ENCODE data around the gene RUNX2.

RUNX2 gene

DNA sequence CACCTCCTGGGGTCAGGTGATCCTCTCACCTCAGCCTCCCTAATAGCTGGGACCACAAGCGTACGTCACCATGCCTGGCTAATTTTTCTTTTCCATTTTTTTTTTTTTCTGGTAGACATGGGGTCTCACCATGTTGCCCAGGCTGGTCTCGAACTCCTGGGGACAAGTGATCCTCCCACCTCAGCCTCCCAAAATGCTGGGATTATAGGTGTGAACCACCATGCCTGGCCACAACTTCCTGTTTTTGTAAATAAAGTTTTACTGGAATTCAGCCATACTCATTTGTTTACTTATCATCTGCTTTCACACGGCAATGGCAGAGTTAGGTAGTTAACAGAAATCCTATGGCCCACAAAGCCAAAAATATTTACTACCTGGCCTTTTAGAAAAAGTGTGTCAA is 7.8 kb upstream of the RUNX2 start:
- H3K27ac ChIP-seq (ENCODE audit: extremely low read depth, low read depth, low read length), result no peak overlapping the region
- no peak for TF ChIP-seq ZBTB7A (tag by site-specific recombination; IDR thresholded peaks at IDR 0.05; ENCODE audit: low read depth)
- no peak for TF ChIP-seq EGR2 (tag by site-specific recombination; IDR thresholded peaks at IDR 0.05; ENCODE audit: low read depth)
- TF ChIP-seq ZBTB48 (tag by site-specific recombination; IDR thresholded peaks at IDR 0.05), result no peak
- no peak for TF ChIP-seq ZNF785 (tag by site-specific recombination; IDR thresholded peaks at IDR 0.05)
- TF ChIP-seq, protein P1, sequence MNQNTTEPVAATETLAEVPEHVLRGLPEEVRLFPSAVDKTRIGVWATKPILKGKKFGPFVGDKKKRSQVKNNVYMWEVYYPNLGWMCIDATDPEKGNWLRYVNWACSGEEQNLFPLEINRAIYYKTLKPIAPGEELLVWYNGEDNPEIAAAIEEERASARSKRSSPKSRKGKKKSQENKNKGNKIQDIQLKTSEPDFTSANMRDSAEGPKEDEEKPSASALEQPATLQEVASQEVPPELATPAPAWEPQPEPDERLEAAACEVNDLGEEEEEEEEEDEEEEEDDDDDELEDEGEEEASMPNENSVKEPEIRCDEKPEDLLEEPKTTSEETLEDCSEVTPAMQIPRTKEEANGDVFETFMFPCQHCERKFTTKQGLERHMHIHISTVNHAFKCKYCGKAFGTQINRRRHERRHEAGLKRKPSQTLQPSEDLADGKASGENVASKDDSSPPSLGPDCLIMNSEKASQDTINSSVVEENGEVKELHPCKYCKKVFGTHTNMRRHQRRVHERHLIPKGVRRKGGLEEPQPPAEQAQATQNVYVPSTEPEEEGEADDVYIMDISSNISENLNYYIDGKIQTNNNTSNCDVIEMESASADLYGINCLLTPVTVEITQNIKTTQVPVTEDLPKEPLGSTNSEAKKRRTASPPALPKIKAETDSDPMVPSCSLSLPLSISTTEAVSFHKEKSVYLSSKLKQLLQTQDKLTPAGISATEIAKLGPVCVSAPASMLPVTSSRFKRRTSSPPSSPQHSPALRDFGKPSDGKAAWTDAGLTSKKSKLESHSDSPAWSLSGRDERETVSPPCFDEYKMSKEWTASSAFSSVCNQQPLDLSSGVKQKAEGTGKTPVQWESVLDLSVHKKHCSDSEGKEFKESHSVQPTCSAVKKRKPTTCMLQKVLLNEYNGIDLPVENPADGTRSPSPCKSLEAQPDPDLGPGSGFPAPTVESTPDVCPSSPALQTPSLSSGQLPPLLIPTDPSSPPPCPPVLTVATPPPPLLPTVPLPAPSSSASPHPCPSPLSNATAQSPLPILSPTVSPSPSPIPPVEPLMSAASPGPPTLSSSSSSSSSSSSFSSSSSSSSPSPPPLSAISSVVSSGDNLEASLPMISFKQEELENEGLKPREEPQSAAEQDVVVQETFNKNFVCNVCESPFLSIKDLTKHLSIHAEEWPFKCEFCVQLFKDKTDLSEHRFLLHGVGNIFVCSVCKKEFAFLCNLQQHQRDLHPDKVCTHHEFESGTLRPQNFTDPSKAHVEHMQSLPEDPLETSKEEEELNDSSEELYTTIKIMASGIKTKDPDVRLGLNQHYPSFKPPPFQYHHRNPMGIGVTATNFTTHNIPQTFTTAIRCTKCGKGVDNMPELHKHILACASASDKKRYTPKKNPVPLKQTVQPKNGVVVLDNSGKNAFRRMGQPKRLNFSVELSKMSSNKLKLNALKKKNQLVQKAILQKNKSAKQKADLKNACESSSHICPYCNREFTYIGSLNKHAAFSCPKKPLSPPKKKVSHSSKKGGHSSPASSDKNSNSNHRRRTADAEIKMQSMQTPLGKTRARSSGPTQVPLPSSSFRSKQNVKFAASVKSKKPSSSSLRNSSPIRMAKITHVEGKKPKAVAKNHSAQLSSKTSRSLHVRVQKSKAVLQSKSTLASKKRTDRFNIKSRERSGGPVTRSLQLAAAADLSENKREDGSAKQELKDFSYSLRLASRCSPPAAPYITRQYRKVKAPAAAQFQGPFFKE (tag by site-specific recombination; IDR thresholded peaks at IDR 0.05; ENCODE audit: borderline replicate concordance), result no peak
- TF ChIP-seq ZNF214 (tag by site-specific recombination; IDR thresholded peaks at IDR 0.05; ENCODE audit: borderline replicate concordance), result no peak
- TF ChIP-seq ZBTB20 (tag by site-specific recombination; IDR thresholded peaks at IDR 0.05), result no peak
- TF ChIP-seq ZIC2 (tag by site-specific recombination; IDR thresholded peaks at IDR 0.05), result no peak
- TF ChIP-seq ZNF585B (tag by site-specific recombination; IDR thresholded peaks at IDR 0.05), result no peak
- no peak for TF ChIP-seq ZNF660 (tag by site-specific recombination; IDR thresholded peaks at IDR 0.05)
- no peak for TF ChIP-seq ZBTB21 (tag by site-specific recombination; IDR thresholded peaks at IDR 0.05)
- TF ChIP-seq ZFP69B (tag by site-specific recombination; IDR thresholded peaks at IDR 0.05), result no peak
- TF ChIP-seq, protein P2, sequence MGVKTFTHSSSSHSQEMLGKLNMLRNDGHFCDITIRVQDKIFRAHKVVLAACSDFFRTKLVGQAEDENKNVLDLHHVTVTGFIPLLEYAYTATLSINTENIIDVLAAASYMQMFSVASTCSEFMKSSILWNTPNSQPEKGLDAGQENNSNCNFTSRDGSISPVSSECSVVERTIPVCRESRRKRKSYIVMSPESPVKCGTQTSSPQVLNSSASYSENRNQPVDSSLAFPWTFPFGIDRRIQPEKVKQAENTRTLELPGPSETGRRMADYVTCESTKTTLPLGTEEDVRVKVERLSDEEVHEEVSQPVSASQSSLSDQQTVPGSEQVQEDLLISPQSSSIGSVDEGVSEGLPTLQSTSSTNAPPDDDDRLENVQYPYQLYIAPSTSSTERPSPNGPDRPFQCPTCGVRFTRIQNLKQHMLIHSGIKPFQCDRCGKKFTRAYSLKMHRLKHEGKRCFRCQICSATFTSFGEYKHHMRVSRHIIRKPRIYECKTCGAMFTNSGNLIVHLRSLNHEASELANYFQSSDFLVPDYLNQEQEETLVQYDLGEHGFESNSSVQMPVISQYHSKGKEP (tag by site-specific recombination; IDR thresholded peaks at IDR 0.05), result no peak
- TF ChIP-seq, protein P3, sequence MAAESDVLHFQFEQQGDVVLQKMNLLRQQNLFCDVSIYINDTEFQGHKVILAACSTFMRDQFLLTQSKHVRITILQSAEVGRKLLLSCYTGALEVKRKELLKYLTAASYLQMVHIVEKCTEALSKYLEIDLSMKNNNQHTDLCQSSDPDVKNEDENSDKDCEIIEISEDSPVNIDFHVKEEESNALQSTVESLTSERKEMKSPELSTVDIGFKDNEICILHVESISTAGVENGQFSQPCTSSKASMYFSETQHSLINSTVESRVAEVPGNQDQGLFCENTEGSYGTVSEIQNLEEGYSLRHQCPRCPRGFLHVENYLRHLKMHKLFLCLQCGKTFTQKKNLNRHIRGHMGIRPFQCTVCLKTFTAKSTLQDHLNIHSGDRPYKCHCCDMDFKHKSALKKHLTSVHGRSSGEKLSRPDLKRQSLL (tag by site-specific recombination; IDR thresholded peaks at IDR 0.05), result no peak
- TF ChIP-seq BCL11B (tag by site-specific recombination; IDR thresholded peaks at IDR 0.05; ENCODE audit: low read depth), result no peak
- no peak for TF ChIP-seq WT1 (tag by site-specific recombination; IDR thresholded peaks at IDR 0.05)
- TF ChIP-seq, protein P4, sequence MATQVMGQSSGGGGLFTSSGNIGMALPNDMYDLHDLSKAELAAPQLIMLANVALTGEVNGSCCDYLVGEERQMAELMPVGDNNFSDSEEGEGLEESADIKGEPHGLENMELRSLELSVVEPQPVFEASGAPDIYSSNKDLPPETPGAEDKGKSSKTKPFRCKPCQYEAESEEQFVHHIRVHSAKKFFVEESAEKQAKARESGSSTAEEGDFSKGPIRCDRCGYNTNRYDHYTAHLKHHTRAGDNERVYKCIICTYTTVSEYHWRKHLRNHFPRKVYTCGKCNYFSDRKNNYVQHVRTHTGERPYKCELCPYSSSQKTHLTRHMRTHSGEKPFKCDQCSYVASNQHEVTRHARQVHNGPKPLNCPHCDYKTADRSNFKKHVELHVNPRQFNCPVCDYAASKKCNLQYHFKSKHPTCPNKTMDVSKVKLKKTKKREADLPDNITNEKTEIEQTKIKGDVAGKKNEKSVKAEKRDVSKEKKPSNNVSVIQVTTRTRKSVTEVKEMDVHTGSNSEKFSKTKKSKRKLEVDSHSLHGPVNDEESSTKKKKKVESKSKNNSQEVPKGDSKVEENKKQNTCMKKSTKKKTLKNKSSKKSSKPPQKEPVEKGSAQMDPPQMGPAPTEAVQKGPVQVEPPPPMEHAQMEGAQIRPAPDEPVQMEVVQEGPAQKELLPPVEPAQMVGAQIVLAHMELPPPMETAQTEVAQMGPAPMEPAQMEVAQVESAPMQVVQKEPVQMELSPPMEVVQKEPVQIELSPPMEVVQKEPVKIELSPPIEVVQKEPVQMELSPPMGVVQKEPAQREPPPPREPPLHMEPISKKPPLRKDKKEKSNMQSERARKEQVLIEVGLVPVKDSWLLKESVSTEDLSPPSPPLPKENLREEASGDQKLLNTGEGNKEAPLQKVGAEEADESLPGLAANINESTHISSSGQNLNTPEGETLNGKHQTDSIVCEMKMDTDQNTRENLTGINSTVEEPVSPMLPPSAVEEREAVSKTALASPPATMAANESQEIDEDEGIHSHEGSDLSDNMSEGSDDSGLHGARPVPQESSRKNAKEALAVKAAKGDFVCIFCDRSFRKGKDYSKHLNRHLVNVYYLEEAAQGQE (tag by site-specific recombination; IDR thresholded peaks at IDR 0.05), result no peak
- no peak for TF ChIP-seq FEZF1 (tag by site-specific recombination; IDR thresholded peaks at IDR 0.05)
- ChIA-PET CTCF (no interaction called here), POLR2A (no interaction called here)
- H3K4me1 ChIP-seq (ENCODE audit: control insufficient read depth, insufficient read depth, low read length), result no peaks in the 10 kb centered on the region
- no peaks in the 10 kb centered on the region for H3K36me3 ChIP-seq (ENCODE audit: control insufficient read depth in 2 of 2, insufficient read depth in 1 of 2, low read length in 2 of 2)
- no peaks in the 10 kb centered on the region for H3K9me3 ChIP-seq (ENCODE audit: control insufficient read depth, insufficient read depth, low read depth, low read length)
- no peak overlapping the region for H3K4me3 ChIP-seq (ENCODE audit: low read depth, low read length)
